ENCODE data around the gene SPCS2. TPM values are rescaled to one million over a fixed set of nuclear protein-coding genes. Genes with fewer than 3 reads are reported as not detected.

SPCS2 gene
- total and polyA plus RNA-seq, 4 donors, result 32.4 to 186 (median 59.6) TPM

DNA sequence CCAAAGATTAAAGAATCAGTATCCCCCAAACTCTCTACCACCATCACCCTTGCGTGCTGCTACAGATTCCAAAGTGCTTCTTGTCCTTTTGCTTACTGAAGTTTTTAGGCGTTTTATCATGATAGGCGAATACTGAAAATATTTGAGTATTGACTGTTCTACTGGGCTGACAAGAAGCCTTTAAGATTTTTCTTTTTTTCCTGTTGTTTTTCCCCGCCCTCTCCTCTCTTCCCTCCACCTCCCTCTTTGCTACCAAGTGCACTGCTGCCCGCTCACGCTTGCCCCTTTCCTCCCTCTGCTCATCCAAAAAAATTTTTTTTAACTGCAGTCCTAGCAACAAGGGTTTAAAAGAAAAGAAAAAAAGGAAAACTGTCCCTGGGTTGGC is 679 bp downstream of the SPCS2 start:
- Histone ChIP-seq H3K36me3 (ENCODE audit: control insufficient read depth in 4 of 4, insufficient read depth in 3 of 4, low read depth in 1 of 4, low read length in 3 of 4) (peaks cover 0 to 5% (median under 1%) of the 10 kb centered on the region in 4 donors), H3K9me3 (ENCODE audit: control insufficient read depth in 4 of 4, low read length in 3 of 4) (no peaks in the 10 kb centered on the region), H3K27me3 (ENCODE audit: control insufficient read depth in 4 of 4, insufficient read depth in 4 of 4, low read length in 3 of 4) (no peaks in the 10 kb centered on the region), H3K4me3 (ENCODE audit: low read depth in 1 of 3, low read length in 3 of 3) (peak overlapping the region; percentile 64 to 100 (median 98)), H3K27ac (ENCODE audit: low read depth in 1 of 2, low read length in 2 of 2) (peak overlapping the region; percentile 73 to 85), H3K4me1 (ENCODE audit: control insufficient read depth in 4 of 4, insufficient read depth in 4 of 4, low read length in 3 of 4) (peaks cover 7 to 26% (median 16%) of the 10 kb centered on the region in 4 donors), H3K9ac (ENCODE audit: low read depth in 1 of 2, low read length in 2 of 2) (peak overlapping the region; percentile 98 to 99)
- DNase-seq (ENCODE audit: low spot score), result no peak
- WGBS, result under 1% methylated on average over 6 of the region's 6 CpGs
- TF ChIP-seq FOXA1 (IDR thresholded peaks at IDR 0.05) (no peak), GABPA (IDR thresholded peaks at IDR 0.05 in 1 of 2, conservative IDR thresholded peaks at IDR 0.05 in 1 of 2) (no peak), SP1 (IDR thresholded peaks at IDR 0.05) (no peak), TAF1 (conservative IDR thresholded peaks at IDR 0.05) (no peak), REST (IDR thresholded peaks at IDR 0.05) (no peak), YY1 (IDR thresholded peaks at IDR 0.05) (no peak), ZBTB33 (IDR thresholded peaks at IDR 0.05) (no peak), FOXA2 (IDR thresholded peaks at IDR 0.05) (no peak), EGR1 (IDR thresholded peaks at IDR 0.05; ENCODE audit: low read depth in 2 of 2) (no peak), HNF4G (IDR thresholded peaks at IDR 0.05) (no peak), RAD21 (IDR thresholded peaks at IDR 0.05) (no peak), NR2F2 (IDR thresholded peaks at IDR 0.05) (no peak), JUND (IDR thresholded peaks at IDR 0.05) (no peak), MAX (IDR thresholded peaks at IDR 0.05) (no peak)
- TF ChIP-seq, protein P1, sequence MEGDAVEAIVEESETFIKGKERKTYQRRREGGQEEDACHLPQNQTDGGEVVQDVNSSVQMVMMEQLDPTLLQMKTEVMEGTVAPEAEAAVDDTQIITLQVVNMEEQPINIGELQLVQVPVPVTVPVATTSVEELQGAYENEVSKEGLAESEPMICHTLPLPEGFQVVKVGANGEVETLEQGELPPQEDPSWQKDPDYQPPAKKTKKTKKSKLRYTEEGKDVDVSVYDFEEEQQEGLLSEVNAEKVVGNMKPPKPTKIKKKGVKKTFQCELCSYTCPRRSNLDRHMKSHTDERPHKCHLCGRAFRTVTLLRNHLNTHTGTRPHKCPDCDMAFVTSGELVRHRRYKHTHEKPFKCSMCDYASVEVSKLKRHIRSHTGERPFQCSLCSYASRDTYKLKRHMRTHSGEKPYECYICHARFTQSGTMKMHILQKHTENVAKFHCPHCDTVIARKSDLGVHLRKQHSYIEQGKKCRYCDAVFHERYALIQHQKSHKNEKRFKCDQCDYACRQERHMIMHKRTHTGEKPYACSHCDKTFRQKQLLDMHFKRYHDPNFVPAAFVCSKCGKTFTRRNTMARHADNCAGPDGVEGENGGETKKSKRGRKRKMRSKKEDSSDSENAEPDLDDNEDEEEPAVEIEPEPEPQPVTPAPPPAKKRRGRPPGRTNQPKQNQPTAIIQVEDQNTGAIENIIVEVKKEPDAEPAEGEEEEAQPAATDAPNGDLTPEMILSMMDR (IDR thresholded peaks at IDR 0.05; ENCODE audit: low read depth, low read length, missing input control), result no peak

- TF ChIP-seq GABPA (IDR thresholded peaks at IDR 0.05 in 1 of 2, conservative IDR thresholded peaks at IDR 0.05 in 1 of 2) (no peak), SP1 (IDR thresholded peaks at IDR 0.05) (no peak), REST (IDR thresholded peaks at IDR 0.05) (no peak)
- Histone ChIP-seq H3K4me1 (ENCODE audit: control insufficient read depth in 4 of 4, insufficient read depth in 4 of 4, low read length in 3 of 4) (peaks cover 7 to 26% (median 16%) of the 10 kb centered on the region in 4 donors), H3K27ac (ENCODE audit: low read depth in 1 of 2, low read length in 2 of 2) (no peak overlapping the region), H3K27me3 (ENCODE audit: control insufficient read depth in 4 of 4, insufficient read depth in 4 of 4, low read length in 3 of 4) (no peaks in the 10 kb centered on the region), H3K9me3 (ENCODE audit: control insufficient read depth in 4 of 4, low read length in 3 of 4) (no peaks in the 10 kb centered on the region), H3K9ac (ENCODE audit: low read depth in 1 of 2, low read length in 2 of 2) (peak overlapping the region in 1 of 2 donors; percentile 2), H3K4me3 (ENCODE audit: low read depth in 1 of 3, low read length in 3 of 3) (peak overlapping the region in 2 of 3 donors; percentile 64 to 98), H3K36me3 (ENCODE audit: control insufficient read depth in 4 of 4, insufficient read depth in 3 of 4, low read depth in 1 of 4, low read length in 3 of 4) (peaks cover 0 to 5% (median 1%) of the 10 kb centered on the region in 4 donors)
- WGBS, result 74% methylated on average over 2 of the region's 2 CpGs
- DNase-seq (ENCODE audit: low spot score), result no peak
Measured at GRCh38 chr11:74950374-74950969, 1.4 kb downstream of the SPCS2 start.
